Trophoblast cell (in vitro differentiated cells and primary cell): ENCODE results near the gene GABRE.

ENCODE experiments used
- DNase-seq, 2 donors: peaks; one replicate each; pipeline ENCODE4 v3.0.0-alpha.2; 2016
- H2AFZ ChIP-seq: 2 replicates; pipeline ENCODE4 v1.6.1; 2013; ENCODE audit warnings: low read length, moderate library complexity, mild to moderate bottlenecking; ENCODE audit not compliant: insufficient read depth, poor library complexity
- H2AK5ac ChIP-seq: 2 replicates; pipeline ENCODE4 v1.6.1; 2013; ENCODE audit warnings: mild to moderate bottlenecking, low read length
- H2BK120ac ChIP-seq: 2 replicates; pipeline ENCODE4 v1.6.1; 2013; ENCODE audit warnings: low read length, mild to moderate bottlenecking, moderate library complexity; ENCODE audit not compliant: insufficient read depth, poor library complexity
- H2BK12ac ChIP-seq: 2 replicates; pipeline ENCODE4 v1.6.1; 2013; ENCODE audit warnings: mild to moderate bottlenecking, low read length, moderate library complexity
- H2BK5ac ChIP-seq: 2 replicates; pipeline ENCODE4 v1.6.1; 2013; ENCODE audit warnings: low read length, low read depth, moderate library complexity, mild to moderate bottlenecking; ENCODE audit not compliant: poor library complexity
- H3K14ac ChIP-seq: 2 replicates; pipeline ENCODE4 v1.6.1; 2013; ENCODE audit warnings: mild to moderate bottlenecking, low read length
- H3K18ac ChIP-seq: 2 replicates; pipeline ENCODE4 v1.6.1; 2013; ENCODE audit warnings: mild to moderate bottlenecking, low read length
- H3K23ac ChIP-seq: 2 replicates; pipeline ENCODE4 v1.6.1; 2013; ENCODE audit warnings: low read length
- H3K27ac ChIP-seq: 2 replicates; pipeline ENCODE4 v1.5.1; 2013; ENCODE audit warnings: low read depth, mild to moderate bottlenecking, inconsistent platforms, low read length, moderate library complexity
- H3K27me3 ChIP-seq: 2 replicates; pipeline ENCODE4 v1.6.1; 2013; ENCODE audit warnings: inconsistent platforms, mild to moderate bottlenecking, low read length, moderate library complexity; ENCODE audit not compliant: insufficient read depth
- H3K36me3 ChIP-seq, 2 experiments: 1 replicate in 1 of 2; 2 replicates in 1 of 2; pipeline ENCODE4 v1.6.1; 2013; ENCODE audit warnings: low read length in 2 of 2, mild to moderate bottlenecking in 2 of 2, moderate library complexity in 1 of 2; ENCODE audit not compliant: insufficient read depth in 2 of 2, control insufficient read depth in 1 of 2
- H3K4ac ChIP-seq: 2 replicates; pipeline ENCODE4 v1.6.1; 2013; ENCODE audit warnings: low read depth, mild to moderate bottlenecking, low read length, moderate library complexity
- H3K4me1 ChIP-seq, 2 experiments: 1 replicate in 1 of 2; 2 replicates in 1 of 2; pipeline ENCODE4 v1.6.1; 2013; ENCODE audit warnings: low read length in 2 of 2, mild to moderate bottlenecking in 2 of 2, moderate library complexity in 1 of 2; ENCODE audit not compliant: insufficient read depth in 2 of 2, control insufficient read depth in 1 of 2
- H3K4me2 ChIP-seq: 2 replicates; pipeline ENCODE4 v1.6.1; 2013; ENCODE audit warnings: inconsistent platforms, mild to moderate bottlenecking, low read length, moderate library complexity
- H3K4me3 ChIP-seq: 2 replicates; pipeline ENCODE4 v1.5.1; 2013; ENCODE audit warnings: mild to moderate bottlenecking, low read depth, low read length, inconsistent platforms
- H3K79me1 ChIP-seq: one replicate; pipeline ENCODE4 v1.6.1; 2013; ENCODE audit warnings: low read length
- H3K79me2 ChIP-seq: 2 replicates; pipeline ENCODE4 v1.6.1; 2013; ENCODE audit warnings: low read length, mild to moderate bottlenecking; ENCODE audit not compliant: control insufficient read depth, insufficient read depth, poor library complexity
- H3K9ac ChIP-seq: 2 replicates; pipeline ENCODE4 v1.6.1; 2013; ENCODE audit warnings: mild to moderate bottlenecking, low read length
- H3K9me3 ChIP-seq: 2 replicates; pipeline ENCODE4 v1.6.1; 2013; ENCODE audit warnings: low read depth, mild to moderate bottlenecking, control low read depth, inconsistent platforms, low read length; ENCODE audit not compliant: insufficient read depth
- H4K12ac ChIP-seq: 2 replicates; pipeline ENCODE4 v1.6.1; 2013; ENCODE audit warnings: low read depth, mild to moderate bottlenecking, low read length, moderate library complexity
- H4K8ac ChIP-seq: 2 replicates; pipeline ENCODE4 v1.6.1; 2013; ENCODE audit warnings: low read depth, mild to moderate bottlenecking, low read length, moderate library complexity
- H4K91ac ChIP-seq: one replicate; pipeline ENCODE4 v1.6.1; 2013; ENCODE audit warnings: low read depth, mild to moderate bottlenecking, low read length, moderate library complexity
- WGBS: extraction: QIAGEN DNeasy Blood & Tissue Kit; methylation state at CpG from one replicate; pipeline ENCODE4 v1.1.7; 2013; ENCODE audit warnings: missing lambda C conversion rate; ENCODE audit not compliant: insufficient read length, insufficient coverage; ENCODE audit errors: extremely low coverage; 5-methylcytosine and 5-hydroxymethylcytosine counted together

The GABRE gene

GRCh38 chrX:151996347-151996746, 21.9 kb upstream of the GABRE start:
- no peak overlapping the region for H3K4me3 ChIP-seq

GRCh38 chrX:151994476-151994875, 20.0 kb upstream of the GABRE start:
- H3K27me3 ChIP-seq = no peaks in the 10 kb centered on the region
- H3K36me3 ChIP-seq = no peaks in the 10 kb centered on the region
- no peaks in the 10 kb centered on the region for H3K9me3 ChIP-seq
- peak in 1 of 2 donors; percentile 45 for DNase-seq
- no peak overlapping the region for H2BK120ac ChIP-seq
- H2AFZ ChIP-seq = no peak overlapping the region
- no peak overlapping the region for H3K4ac ChIP-seq
- no peak overlapping the region for H2BK5ac ChIP-seq
- H3K4me3 ChIP-seq = no peak overlapping the region
- H3K79me2 ChIP-seq = no peaks in the 10 kb centered on the region
- no CpG with 5 or more reads among the region's 3 CpGs for WGBS
- H3K23ac ChIP-seq = no peak overlapping the region
- H3K27ac ChIP-seq = no peak overlapping the region
- no peak overlapping the region for H4K91ac ChIP-seq
- no peak overlapping the region for H2AK5ac ChIP-seq
- H3K4me1 ChIP-seq = peaks cover 0 to 3% of the 10 kb centered on the region in 2 experiments
- H3K4me2 ChIP-seq = no peak overlapping the region
- no peak overlapping the region for H3K18ac ChIP-seq
- no peaks in the 10 kb centered on the region for H3K79me1 ChIP-seq
- H3K9ac ChIP-seq = no peak overlapping the region
- H4K12ac ChIP-seq = no peak overlapping the region
- no peak overlapping the region for H4K8ac ChIP-seq
- no peak overlapping the region for H3K14ac ChIP-seq
- H2BK12ac ChIP-seq = no peak overlapping the region

More at GRCh38 chrX:151996347-151996746, 21.9 kb upstream of the GABRE start:
- Histone ChIP-seq H3K9ac (no peak overlapping the region), H3K79me1 (no peaks in the 10 kb centered on the region), H2AK5ac (no peak overlapping the region), H3K9me3 (no peaks in the 10 kb centered on the region), H4K8ac (no peak overlapping the region), H3K4me1 (peaks cover 0 to 3% of the 10 kb centered on the region in 2 experiments), H3K27me3 (no peaks in the 10 kb centered on the region), H3K36me3 (no peaks in the 10 kb centered on the region), H2BK120ac (no peak overlapping the region), H3K27ac (no peak overlapping the region), H4K12ac (no peak overlapping the region), H2AFZ (no peak overlapping the region), H4K91ac (no peak overlapping the region), H3K4me2 (no peak overlapping the region), H3K4ac (no peak overlapping the region), H2BK5ac (no peak overlapping the region), H3K23ac (no peak overlapping the region), H3K14ac (no peak overlapping the region), H2BK12ac (no peak overlapping the region), H3K18ac (no peak overlapping the region), H3K79me2 (no peaks in the 10 kb centered on the region)
- peak in 1 of 2 donors; percentile 63 for DNase-seq
- WGBS = no CpG with 5 or more reads among the region's 5 CpGs

GRCh38 chrX:151988706-151989299, 14.3 kb upstream of the GABRE start:
- H4K8ac ChIP-seq = no peak overlapping the region
- no peak overlapping the region for H3K4ac ChIP-seq
- H2AFZ ChIP-seq = no peak overlapping the region
- no peak overlapping the region for H2AK5ac ChIP-seq
- peaks cover 0 to 2% of the 10 kb centered on the region in 2 experiments for H3K4me1 ChIP-seq
- no peaks in the 10 kb centered on the region for H3K36me3 ChIP-seq
- no peak overlapping the region for H3K14ac ChIP-seq
- no peak overlapping the region for H3K23ac ChIP-seq
- H2BK5ac ChIP-seq = no peak overlapping the region
- H3K27me3 ChIP-seq = no peaks in the 10 kb centered on the region
- no peaks in the 10 kb centered on the region for H3K79me2 ChIP-seq
- DNase-seq = peak; percentile 42 to 78
- H3K79me1 ChIP-seq = peaks cover 2% of the 10 kb centered on the region
- H3K9ac ChIP-seq = no peak overlapping the region
- no peak overlapping the region for H3K4me3 ChIP-seq
- no peak overlapping the region for H4K91ac ChIP-seq
- no peak overlapping the region for H2BK120ac ChIP-seq
- no peak overlapping the region for H3K4me2 ChIP-seq
- no CpG with 5 or more reads among the region's 3 CpGs for WGBS
- H3K9me3 ChIP-seq = no peaks in the 10 kb centered on the region
- H3K27ac ChIP-seq = no peak overlapping the region
- H2BK12ac ChIP-seq = no peak overlapping the region
- H3K18ac ChIP-seq = no peak overlapping the region
- H4K12ac ChIP-seq = no peak overlapping the region

GRCh38 chrX:151987108-151987507, 12.6 kb upstream of the GABRE start:
- H4K12ac ChIP-seq = no peak overlapping the region
- H3K4me1 ChIP-seq = peaks cover 0 to 2% of the 10 kb centered on the region in 2 experiments
- no peak overlapping the region for H3K4me2 ChIP-seq
- H2AK5ac ChIP-seq = no peak overlapping the region
- H2BK5ac ChIP-seq = no peak overlapping the region
- H2BK120ac ChIP-seq = no peak overlapping the region
- H3K4ac ChIP-seq = no peak overlapping the region
- no peaks in the 10 kb centered on the region for H3K9me3 ChIP-seq
- no peak overlapping the region for H3K27ac ChIP-seq
- no peak overlapping the region for H3K4me3 ChIP-seq
- H3K79me1 ChIP-seq = peaks cover 2% of the 10 kb centered on the region
- H3K36me3 ChIP-seq = no peaks in the 10 kb centered on the region
- no peak for DNase-seq
- H3K27me3 ChIP-seq = no peaks in the 10 kb centered on the region
- no peaks in the 10 kb centered on the region for H3K79me2 ChIP-seq
- no CpG with 5 or more reads among the region's 4 CpGs for WGBS
- no peak overlapping the region for H4K8ac ChIP-seq
- no peak overlapping the region for H4K91ac ChIP-seq
- H3K18ac ChIP-seq = no peak overlapping the region
- no peak overlapping the region for H3K23ac ChIP-seq
- no peak overlapping the region for H3K14ac ChIP-seq
- H2BK12ac ChIP-seq = no peak overlapping the region
- H3K9ac ChIP-seq = no peak overlapping the region
- no peak overlapping the region for H2AFZ ChIP-seq
